ENCODE measurements around the gene SV2B.

Gene SV2B

DNA sequence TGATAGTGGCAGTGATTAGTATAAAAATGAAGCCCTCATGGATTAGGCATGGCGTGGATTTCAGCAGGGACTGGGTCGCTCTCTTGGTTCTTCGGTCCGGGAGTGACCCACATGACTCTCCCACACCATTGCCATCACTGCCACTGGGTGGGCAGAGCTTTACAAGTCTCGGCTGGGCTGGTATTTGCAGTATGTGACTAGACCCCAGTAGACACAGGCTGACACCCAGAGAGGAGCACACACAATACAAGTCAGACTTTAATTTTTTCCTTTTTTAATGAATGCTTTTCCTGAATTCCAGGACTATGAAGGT lies 1.5 kb downstream of the SV2B start:
- no peak for DNase-seq (ENCODE audit: extremely low read depth in 1 of 2, low read depth in 1 of 2)

GRCh38 chr15:91102546-91103330 lies 2.7 kb downstream of the SV2B start:
- DNase-seq (ENCODE audit: extremely low read depth in 1 of 2, low read depth in 1 of 2): no peak

DNA sequence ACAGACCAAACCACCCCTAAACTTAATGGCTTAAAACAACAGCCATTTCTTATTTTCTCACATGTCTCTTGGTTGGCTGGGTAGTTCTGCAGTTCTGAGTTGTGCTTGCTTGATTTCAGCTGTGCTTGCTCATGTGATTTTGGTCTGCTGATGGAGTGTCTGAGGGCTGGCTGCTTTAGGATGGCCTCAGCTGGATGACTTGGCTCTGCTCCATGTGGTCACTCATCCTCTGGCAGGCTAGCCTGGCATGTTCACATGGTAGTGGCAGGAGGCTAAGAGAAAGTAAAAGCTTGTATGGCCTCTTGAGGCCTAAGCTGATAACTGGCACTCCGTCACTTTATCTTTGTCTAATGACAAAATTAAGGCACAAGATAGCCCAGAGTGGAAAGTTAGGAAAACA lies 4.1 kb downstream of the SV2B start:
- DNase-seq (ENCODE audit: extremely low read depth in 1 of 2, low read depth in 1 of 2): no peak

GRCh38 chr15:91108421-91108820 lies 8.4 kb downstream of the SV2B start:
- DNase-seq (ENCODE audit: extremely low read depth in 1 of 2, low read depth in 1 of 2): no peak

DNA sequence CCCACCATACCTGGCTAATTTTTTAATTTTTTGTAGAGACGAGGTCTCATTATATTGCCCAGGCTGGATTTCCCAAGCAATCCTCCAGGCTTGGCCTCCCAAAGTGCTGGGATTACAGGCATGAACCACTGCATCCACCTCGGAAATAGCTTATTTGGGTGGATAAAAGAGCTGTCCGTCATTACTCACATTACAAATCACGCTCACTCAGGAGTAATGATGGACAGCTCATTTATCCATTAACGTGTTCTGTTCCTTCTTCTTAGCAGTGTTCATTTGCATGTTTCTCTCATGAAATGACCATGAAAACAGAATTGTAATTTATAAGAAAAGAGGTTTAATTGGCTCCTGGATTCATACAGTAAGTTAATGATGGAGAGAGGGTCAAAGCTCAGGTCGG lies 9.8 kb downstream of the SV2B start:
- DNase-seq (ENCODE audit: extremely low read depth in 1 of 2, low read depth in 1 of 2): no peak

DNA sequence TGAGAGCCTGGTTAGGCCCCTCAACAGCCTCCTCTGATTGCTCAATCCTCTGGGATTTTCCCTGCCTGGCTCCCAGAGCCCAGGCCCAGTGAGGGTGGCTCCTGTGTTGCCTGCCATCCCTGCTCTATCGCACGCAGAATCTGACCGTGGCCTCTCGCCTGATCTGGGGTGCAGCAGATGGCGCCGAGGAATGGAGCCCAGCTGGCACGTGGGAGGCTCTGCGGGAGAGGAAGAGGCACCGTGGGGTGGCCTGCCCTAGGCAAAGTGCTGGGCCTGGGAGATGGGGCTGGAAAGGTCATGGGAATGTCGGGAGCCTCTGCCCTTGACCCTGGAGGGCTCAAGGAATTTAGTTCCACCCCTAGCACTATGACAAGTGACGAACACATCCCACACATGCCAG lies 10.3 kb downstream of the SV2B start:
- no peak for DNase-seq (ENCODE audit: extremely low read depth in 1 of 2, low read depth in 1 of 2)

- no peak for DNase-seq (ENCODE audit: extremely low read depth in 1 of 2, low read depth in 1 of 2)
These were observed 13.0 kb downstream of the SV2B start for GRCh38 chr15:91113030-91113429.

GRCh38 chr15:91114301-91114700 lies 14.2 kb downstream of the SV2B start:
- no peak for DNase-seq (ENCODE audit: extremely low read depth in 1 of 2, low read depth in 1 of 2)

- DNase-seq (ENCODE audit: extremely low read depth in 1 of 2, low read depth in 1 of 2): no peak
These were observed 16.3 kb downstream of the SV2B start for GRCh38 chr15:91116113-91117067.

- DNase-seq (ENCODE audit: extremely low read depth in 1 of 2, low read depth in 1 of 2): no peak
These were observed 17.3 kb downstream of the SV2B start for GRCh38 chr15:91117375-91117774.

DNA sequence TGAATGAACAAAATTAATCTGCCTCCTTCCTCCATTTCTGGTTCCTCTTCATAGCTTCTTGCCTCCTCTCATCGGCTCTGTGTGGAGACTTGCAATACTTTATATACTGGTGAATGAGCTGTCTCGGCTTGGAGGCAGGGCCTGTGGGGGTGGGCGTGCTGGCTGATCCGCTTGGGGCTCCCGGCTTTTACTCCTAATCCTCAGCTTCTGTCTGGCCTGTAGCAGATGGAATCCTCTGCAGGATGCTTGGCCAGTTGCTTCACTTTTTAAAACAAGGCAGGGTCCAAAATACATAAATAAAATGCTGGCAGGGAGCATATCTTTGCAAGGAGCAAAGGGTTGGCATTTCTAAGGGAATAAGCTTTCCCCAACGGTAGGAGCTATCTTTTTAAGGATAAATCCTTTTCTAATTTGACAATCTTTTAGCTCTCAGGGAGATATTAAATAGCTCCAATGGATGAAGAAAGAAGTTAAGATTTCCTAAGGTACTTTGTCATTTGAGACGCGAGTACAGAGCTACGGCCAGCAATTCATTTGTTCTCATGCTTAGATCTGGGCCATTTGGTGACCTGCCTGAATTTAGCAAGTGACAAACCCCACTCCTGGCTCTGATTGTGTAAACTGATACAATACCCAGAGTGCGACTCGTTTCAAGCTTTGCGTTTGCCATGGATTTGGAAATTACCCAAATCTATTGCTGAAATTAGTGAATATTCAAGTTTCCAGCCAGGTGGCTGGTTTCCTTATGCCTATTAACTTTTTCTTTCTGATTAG lies 18.9 kb downstream of the SV2B start:
- no peak for DNase-seq (ENCODE audit: extremely low read depth in 1 of 2, low read depth in 1 of 2)

DNA sequence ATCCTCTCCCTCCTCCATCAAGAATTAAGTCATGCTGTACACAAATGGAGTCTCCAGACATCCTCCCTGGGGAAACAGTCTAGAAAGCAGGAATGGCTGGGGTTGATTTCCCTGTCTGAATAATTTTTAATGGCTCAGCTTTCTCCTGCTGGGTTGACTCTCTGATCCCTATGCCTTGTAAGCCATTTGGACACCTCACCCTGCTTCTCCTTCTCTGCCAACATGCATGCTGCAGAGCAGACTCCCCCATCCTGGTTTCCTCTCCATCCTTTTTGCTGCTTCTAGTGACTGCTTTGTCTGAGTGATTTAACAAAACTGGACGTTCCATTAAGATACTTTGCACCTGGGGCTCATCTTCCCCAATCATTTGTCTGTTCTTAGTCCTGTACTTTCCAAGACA lies 22.2 kb downstream of the SV2B start:
- no peak for DNase-seq (ENCODE audit: extremely low read depth in 1 of 2, low read depth in 1 of 2)

DNA sequence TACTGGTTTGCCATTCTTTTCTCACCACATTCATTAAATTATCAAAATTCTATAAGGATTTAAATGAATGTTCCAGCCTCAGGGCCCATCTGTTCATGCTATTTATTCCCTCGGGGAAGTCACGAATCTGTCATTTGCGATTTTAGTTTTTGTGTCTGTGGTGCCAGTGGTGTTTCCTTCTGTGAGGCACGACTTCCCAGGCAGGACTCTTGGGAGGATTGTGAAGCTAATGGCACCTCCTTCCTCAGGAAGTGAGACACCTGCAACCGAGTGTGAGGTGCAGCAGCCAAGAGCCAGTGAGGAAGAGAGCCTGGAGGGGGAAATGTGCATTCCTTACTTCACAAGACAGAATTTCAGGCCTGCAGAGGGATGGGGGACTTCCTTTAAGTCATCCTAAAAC lies 24.1 kb downstream of the SV2B start:
- DNase-seq (ENCODE audit: extremely low read depth in 1 of 2, low read depth in 1 of 2): no peak

GRCh38 chr15:91125162-91125561 lies 25.1 kb downstream of the SV2B start:
- no peak for DNase-seq (ENCODE audit: extremely low read depth in 1 of 2, low read depth in 1 of 2)

GRCh38 chr15:91126080-91126479 lies 26.0 kb downstream of the SV2B start:
- DNase-seq (ENCODE audit: extremely low read depth in 1 of 2, low read depth in 1 of 2): no peak

DNA sequence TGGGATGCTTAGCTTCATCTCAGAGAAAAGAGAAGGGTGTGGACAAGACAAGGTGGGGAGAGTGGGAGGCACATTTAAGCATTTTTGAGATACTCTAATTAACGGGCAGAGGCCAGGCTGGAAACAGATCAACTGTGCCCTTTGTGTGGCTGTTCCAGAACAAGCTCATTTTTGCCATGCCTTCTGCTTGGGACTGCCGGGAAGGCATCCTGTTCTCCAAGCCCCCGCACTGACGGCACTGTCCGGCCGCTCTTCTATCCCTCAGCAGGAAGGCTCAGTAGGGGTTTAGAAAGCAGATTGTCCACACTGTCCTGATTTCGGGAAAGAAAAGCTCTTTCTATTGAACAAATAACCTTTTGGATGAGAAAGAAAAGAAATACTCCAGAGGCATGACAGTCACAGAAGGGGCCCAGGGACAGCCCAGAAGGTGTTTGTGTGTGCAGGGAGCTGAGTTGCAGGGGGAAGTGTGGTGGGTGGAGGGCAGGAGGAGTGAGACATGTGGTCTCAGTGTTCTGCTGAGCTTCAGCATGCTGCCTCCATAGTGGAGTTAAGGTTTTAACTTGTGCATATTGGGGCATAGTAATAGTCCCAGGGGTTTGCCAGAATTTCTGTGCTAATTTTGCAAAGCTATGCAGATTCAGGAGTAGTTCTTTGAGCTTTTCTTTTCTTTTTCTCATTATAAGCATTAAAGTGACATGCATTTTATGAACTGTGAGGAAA lies 27.3 kb downstream of the SV2B start:
- DNase-seq (ENCODE audit: extremely low read depth in 1 of 2, low read depth in 1 of 2): no peak

DNA sequence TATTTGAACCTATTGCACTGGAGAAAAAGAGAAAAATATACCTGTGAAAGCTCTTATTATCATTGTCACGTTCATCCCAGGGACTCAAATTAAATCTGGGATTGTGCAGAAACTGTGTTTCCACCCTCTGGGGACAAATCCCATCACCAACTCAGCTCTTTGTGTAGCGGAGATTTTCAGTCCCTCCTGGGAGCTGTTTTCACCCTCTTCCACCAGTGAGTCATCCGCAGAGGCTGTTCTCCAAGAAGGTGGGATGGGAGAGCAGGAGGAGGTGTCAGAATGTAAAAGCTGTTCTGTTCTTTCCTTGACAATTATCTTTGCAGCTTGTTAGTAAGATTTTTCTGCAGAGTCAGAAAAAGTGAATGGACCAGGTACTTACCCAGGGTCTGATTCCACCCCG lies 28.0 kb downstream of the SV2B start:
- DNase-seq (ENCODE audit: extremely low read depth in 1 of 2, low read depth in 1 of 2): no peak

GRCh38 chr15:91129436-91129835 lies 29.4 kb downstream of the SV2B start:
- DNase-seq (ENCODE audit: extremely low read depth in 1 of 2, low read depth in 1 of 2): no peak

DNA sequence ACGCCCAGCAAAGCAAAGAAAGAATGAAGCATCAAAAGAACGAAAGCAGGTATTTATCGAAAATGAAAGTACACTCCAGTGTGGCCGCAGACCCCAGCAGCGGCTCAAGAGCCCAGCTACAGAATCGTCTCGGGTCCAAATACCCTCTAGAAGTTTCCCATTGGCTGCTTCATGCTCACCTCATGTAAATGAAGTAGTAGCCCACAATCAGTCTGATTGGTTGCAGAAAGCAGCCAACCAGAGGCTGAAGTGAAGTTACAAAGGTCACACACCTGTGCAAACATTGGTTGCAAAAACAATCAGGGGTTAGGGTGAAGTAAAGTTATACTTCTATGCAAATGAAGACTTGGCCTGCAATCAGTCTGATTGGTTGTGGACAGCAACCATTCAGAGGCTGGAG lies 32.0 kb downstream of the SV2B start:
- DNase-seq (ENCODE audit: extremely low read depth in 1 of 2, low read depth in 1 of 2): no peak

- DNase-seq (ENCODE audit: extremely low read depth in 1 of 2, low read depth in 1 of 2): no peak
These were observed 33.5 kb downstream of the SV2B start for GRCh38 chr15:91133511-91133910.

All from stimulated activated CD8-positive, alpha-beta memory T cell treated with anti-CD3 and anti-CD28 coated beads, Interleukin-7, amount 100 ng/mL, for 48 hours (primary cell).